Endothelial cell of umbilical vein (primary cell): ENCODE results near the gene COX8C.

Experiments used
- EZH2 ChIP-seq: IDR thresholded peaks from 2 replicates; pipeline ENCODE4 v1.6.1; 2012; ENCODE audit warnings: borderline replicate concordance, low read depth, mild to moderate bottlenecking, moderate library complexity, low read length, inconsistent platforms; ENCODE audit not compliant: severe bottlenecking
- GATA2 ChIP-seq: IDR thresholded peaks from 2 replicates; pipeline ENCODE4 v1.7.0; 2011; ENCODE audit warnings: low read depth, mild to moderate bottlenecking, moderate library complexity, mixed read lengths, low read length; ENCODE audit not compliant: insufficient read length, insufficient read depth
- JUN ChIP-seq: IDR thresholded peaks from 2 replicates; pipeline ENCODE4 v1.6.1; 2011; ENCODE audit warnings: borderline replicate concordance, low read depth; ENCODE audit not compliant: insufficient read length, insufficient read depth
- MYC ChIP-seq: IDR thresholded peaks from one replicate; pipeline ENCODE4 v1.6.1; 2011; ENCODE audit warnings: mild to moderate bottlenecking, low read depth, low read length
- POLR2A ChIP-seq: IDR thresholded peaks from 2 replicates; pipeline ENCODE4 v1.6.1; 2012; ENCODE audit warnings: low read depth, mild to moderate bottlenecking, control low read depth, low read length
- POLR2AphosphoS5 ChIP-seq: IDR thresholded peaks from 2 replicates; pipeline ENCODE4 v1.6.1; 2012; ENCODE audit warnings: low read depth, mild to moderate bottlenecking, control low read depth, low read length, moderate library complexity; ENCODE audit not compliant: insufficient read depth
- TF ChIP-seq, protein P1 (sequence below), 2 donors: IDR thresholded peaks; 1 replicate in 1 of 2; 2 replicates in 1 of 2; pipeline ENCODE4 v1.5.1; 2011; ENCODE audit warnings: low read length in 2 of 2, mild to moderate bottlenecking in 2 of 2, moderate library complexity in 2 of 2, control low read depth in 1 of 2, inconsistent platforms in 1 of 2, low read depth in 1 of 2; ENCODE audit not compliant: insufficient read depth in 1 of 2; ENCODE audit errors: extremely low read depth in 1 of 2
- TF ChIP-seq, protein P2 (sequence below): IDR thresholded peaks from 2 replicates; pipeline ENCODE4 v1.6.1; 2011; ENCODE audit not compliant: insufficient read depth, insufficient read length

DNA sequence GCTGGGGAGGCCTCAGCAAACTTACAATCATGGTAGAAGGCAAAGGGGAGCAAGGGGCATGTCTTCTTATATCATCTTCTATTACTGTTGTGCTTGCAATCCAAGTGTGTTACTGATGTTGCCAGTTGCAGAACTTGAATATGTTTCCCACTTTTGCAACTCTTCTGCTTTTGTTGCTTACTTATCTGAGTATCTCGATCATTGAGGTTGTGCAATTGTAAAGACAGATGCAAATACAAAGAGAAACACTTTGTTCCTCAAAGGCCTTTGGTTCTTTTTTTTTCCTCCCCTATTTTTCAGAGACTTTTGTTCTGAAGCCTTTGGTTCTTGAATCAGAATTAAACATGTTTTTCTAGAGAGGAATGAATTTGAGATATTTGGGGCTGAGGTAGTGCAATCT is 3.7 kb upstream of the COX8C start:
- TF ChIP-seq JUN (no peak), POLR2AphosphoS5 (no peak), EZH2 (no peak), POLR2A (no peak), MYC (no peak), GATA2 (no peak)
- TF ChIP-seq, protein P1, sequence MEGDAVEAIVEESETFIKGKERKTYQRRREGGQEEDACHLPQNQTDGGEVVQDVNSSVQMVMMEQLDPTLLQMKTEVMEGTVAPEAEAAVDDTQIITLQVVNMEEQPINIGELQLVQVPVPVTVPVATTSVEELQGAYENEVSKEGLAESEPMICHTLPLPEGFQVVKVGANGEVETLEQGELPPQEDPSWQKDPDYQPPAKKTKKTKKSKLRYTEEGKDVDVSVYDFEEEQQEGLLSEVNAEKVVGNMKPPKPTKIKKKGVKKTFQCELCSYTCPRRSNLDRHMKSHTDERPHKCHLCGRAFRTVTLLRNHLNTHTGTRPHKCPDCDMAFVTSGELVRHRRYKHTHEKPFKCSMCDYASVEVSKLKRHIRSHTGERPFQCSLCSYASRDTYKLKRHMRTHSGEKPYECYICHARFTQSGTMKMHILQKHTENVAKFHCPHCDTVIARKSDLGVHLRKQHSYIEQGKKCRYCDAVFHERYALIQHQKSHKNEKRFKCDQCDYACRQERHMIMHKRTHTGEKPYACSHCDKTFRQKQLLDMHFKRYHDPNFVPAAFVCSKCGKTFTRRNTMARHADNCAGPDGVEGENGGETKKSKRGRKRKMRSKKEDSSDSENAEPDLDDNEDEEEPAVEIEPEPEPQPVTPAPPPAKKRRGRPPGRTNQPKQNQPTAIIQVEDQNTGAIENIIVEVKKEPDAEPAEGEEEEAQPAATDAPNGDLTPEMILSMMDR (IDR thresholded peaks at IDR 0.05; ENCODE audit: extremely low read depth in 1 of 2, insufficient read depth in 1 of 2, low read depth in 1 of 2, low read length in 2 of 2) = no peak
- TF ChIP-seq, protein P2, sequence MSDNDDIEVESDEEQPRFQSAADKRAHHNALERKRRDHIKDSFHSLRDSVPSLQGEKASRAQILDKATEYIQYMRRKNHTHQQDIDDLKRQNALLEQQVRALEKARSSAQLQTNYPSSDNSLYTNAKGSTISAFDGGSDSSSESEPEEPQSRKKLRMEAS = no peak
